ENCODE data around the gene CARTPT. TPM values are rescaled to one million over a fixed set of nuclear protein-coding genes. Genes with fewer than 3 reads are reported as not detected.

The CARTPT gene
- total and polyA plus RNA-seq, 4 donors = 5.0 to 30.1 (median 18.6) TPM

Other genes starting within 250 kb of the CARTPT start
- gene MCCC2, start 131.9 kb upstream of the CARTPT start, total RNA-seq = 10 to 100 TPM; 35.0 to 41.1 TPM
- 10 to 100 TPM; 43.7 to 44.6 TPM for gene MCCC2, start 131.9 kb upstream of the CARTPT start, polyA plus RNA-seq (ENCODE audit: insufficient read length in 2 of 2)